Measurements from ENCODE around the gene TENM3.

Gene TENM3

GRCh38 chr4:182268966-182269365, 25.8 kb downstream of the TENM3 start:
- TF ChIP-seq, protein P1, sequence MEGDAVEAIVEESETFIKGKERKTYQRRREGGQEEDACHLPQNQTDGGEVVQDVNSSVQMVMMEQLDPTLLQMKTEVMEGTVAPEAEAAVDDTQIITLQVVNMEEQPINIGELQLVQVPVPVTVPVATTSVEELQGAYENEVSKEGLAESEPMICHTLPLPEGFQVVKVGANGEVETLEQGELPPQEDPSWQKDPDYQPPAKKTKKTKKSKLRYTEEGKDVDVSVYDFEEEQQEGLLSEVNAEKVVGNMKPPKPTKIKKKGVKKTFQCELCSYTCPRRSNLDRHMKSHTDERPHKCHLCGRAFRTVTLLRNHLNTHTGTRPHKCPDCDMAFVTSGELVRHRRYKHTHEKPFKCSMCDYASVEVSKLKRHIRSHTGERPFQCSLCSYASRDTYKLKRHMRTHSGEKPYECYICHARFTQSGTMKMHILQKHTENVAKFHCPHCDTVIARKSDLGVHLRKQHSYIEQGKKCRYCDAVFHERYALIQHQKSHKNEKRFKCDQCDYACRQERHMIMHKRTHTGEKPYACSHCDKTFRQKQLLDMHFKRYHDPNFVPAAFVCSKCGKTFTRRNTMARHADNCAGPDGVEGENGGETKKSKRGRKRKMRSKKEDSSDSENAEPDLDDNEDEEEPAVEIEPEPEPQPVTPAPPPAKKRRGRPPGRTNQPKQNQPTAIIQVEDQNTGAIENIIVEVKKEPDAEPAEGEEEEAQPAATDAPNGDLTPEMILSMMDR (IDR thresholded peaks at IDR 0.05; ENCODE audit: low read depth, low read length) = no peak
- DNase-seq (ENCODE audit: extremely low read depth, low read depth) = no peak

GRCh38 chr4:182271731-182272130, 28.5 kb downstream of the TENM3 start:
- DNase-seq (ENCODE audit: extremely low read depth, low read depth) = no peak
- TF ChIP-seq, protein P1 (IDR thresholded peaks at IDR 0.05; ENCODE audit: low read depth, low read length) = no peak

GRCh38 chr4:182272151-182272550, 28.9 kb downstream of the TENM3 start:
- no peak for DNase-seq (ENCODE audit: extremely low read depth, low read depth)
- TF ChIP-seq, protein P1 (IDR thresholded peaks at IDR 0.05; ENCODE audit: low read depth, low read length) = no peak

GRCh38 chr4:182273191-182273935, 30.2 kb downstream of the TENM3 start:
- DNase-seq (ENCODE audit: extremely low read depth, low read depth) = no peak
- TF ChIP-seq, protein P1 (IDR thresholded peaks at IDR 0.05; ENCODE audit: low read depth, low read length) = no peak

- TF ChIP-seq, protein P1 (IDR thresholded peaks at IDR 0.05; ENCODE audit: low read depth, low read length) = no peak
- DNase-seq (ENCODE audit: extremely low read depth, low read depth) = no peak
Measured at GRCh38 chr4:182276210-182277109, 33.3 kb downstream of the TENM3 start.

DNA sequence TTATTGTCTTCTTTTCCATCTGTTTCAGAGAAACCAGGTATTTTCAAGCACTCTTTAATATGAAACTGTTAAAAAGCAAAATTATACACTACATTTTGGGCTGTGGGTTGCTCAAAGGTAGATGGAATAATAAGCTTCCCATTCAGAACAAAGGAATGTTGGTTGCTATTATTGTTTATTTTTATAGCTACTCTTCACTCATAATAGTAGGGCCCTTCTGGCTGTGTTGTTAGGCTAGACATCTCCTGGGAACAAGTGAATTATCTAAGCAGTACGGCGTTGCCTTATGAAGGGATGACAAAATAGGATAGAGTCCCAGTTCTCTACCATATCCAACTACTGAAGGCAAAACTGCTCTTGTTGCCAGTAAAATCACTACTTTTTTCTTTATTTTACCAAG, 34.2 kb downstream of the TENM3 start:
- no peak for DNase-seq (ENCODE audit: extremely low read depth, low read depth)
- TF ChIP-seq, protein P1 (IDR thresholded peaks at IDR 0.05; ENCODE audit: low read depth, low read length) = no peak

- TF ChIP-seq, protein P1 (IDR thresholded peaks at IDR 0.05; ENCODE audit: low read depth, low read length) = no peak
- DNase-seq (ENCODE audit: extremely low read depth, low read depth) = no peak
Measured at GRCh38 chr4:182278729-182279128, 35.5 kb downstream of the TENM3 start.
